GM21825 (cell line): Measurements from ENCODE around the gene SON.
"Not testable (repeated sequence)": the region's sequence is repeated elsewhere in the genome, so short reads cannot be mapped to it uniquely, and the experiment has no call there.

Experiments
- ATAC-seq: cut with Tn5 transposase; IDR thresholded peaks from one replicate; pipeline ENCODE4 v1.9.1; 2021; ENCODE audit warnings: mild to moderate bottlenecking, moderate library complexity; ENCODE audit not compliant: unreplicated experiment

SON gene, protein sequence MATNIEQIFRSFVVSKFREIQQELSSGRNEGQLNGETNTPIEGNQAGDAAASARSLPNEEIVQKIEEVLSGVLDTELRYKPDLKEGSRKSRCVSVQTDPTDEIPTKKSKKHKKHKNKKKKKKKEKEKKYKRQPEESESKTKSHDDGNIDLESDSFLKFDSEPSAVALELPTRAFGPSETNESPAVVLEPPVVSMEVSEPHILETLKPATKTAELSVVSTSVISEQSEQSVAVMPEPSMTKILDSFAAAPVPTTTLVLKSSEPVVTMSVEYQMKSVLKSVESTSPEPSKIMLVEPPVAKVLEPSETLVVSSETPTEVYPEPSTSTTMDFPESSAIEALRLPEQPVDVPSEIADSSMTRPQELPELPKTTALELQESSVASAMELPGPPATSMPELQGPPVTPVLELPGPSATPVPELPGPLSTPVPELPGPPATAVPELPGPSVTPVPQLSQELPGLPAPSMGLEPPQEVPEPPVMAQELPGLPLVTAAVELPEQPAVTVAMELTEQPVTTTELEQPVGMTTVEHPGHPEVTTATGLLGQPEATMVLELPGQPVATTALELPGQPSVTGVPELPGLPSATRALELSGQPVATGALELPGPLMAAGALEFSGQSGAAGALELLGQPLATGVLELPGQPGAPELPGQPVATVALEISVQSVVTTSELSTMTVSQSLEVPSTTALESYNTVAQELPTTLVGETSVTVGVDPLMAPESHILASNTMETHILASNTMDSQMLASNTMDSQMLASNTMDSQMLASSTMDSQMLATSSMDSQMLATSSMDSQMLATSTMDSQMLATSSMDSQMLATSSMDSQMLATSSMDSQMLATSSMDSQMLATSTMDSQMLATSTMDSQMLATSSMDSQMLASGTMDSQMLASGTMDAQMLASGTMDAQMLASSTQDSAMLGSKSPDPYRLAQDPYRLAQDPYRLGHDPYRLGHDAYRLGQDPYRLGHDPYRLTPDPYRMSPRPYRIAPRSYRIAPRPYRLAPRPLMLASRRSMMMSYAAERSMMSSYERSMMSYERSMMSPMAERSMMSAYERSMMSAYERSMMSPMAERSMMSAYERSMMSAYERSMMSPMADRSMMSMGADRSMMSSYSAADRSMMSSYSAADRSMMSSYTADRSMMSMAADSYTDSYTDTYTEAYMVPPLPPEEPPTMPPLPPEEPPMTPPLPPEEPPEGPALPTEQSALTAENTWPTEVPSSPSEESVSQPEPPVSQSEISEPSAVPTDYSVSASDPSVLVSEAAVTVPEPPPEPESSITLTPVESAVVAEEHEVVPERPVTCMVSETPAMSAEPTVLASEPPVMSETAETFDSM (N-terminal part only)

DNA sequence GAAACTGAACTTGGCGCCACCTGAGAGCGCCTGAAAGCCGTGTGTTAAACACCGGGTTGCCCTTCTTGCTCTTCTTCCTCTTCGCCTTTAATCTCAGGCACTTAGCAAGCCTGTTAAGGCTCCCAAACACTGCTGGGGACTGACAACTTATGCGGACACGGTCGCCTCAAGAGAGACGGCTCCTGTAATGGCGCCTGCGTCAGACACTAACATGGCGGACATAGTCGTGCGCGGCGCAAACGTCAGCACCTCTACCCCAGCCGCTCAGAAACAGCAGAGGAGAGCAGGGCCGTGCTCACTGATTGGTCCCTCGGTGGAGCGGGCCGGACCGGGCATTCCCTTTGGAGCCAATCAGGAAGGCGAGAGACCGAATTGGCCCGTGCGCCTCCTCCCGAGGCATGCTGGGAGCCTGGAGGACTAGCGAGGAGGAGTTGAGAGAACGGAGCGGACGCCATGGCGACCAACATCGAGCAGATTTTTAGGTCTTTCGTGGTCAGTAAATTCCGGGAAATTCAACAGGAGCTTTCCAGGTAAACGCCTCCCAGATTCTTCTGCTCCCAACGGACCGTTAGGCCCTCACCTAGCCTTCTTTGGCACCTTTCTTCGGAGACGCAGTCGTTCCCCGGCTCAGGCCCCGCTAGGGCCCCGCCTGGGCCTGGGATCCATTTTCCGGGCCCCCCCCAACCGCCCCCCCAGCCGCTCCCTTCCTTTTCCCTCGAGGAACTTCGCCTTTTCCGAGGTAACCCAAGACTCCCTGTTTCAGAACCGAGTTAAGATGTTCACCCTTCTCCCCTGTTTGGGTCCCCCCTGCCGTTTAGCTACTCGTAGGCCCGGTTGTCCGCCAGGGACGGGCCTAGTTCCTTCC, at the start of gene SON:
TSS of gene SON (plus strand) at position 399 of the 865 bp plus-strand sequence. CDS start at position 454, 55 bp downstream.
- ATAC-seq: peak; percentile 92

DNA sequence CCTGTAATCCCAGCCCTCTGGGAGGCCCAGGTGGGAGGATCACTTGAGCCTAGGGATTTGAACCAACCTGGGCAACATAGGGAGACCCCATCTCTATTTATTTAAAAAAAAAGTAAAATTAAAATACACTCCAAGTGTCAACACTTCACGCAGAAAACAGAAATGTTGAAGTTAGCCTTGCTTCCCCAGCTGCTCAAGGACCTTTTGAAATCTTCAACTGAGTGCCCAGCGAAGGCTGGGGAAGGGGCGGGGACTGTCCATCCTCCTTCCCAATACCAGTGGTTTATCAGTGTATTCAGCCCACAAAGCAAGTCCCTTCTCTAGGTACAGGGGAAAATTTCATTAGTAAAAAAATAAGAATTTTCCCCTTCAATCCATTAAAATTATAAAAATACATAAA, 49.1 kb upstream of the SON start:
- no peak for ATAC-seq

DNA sequence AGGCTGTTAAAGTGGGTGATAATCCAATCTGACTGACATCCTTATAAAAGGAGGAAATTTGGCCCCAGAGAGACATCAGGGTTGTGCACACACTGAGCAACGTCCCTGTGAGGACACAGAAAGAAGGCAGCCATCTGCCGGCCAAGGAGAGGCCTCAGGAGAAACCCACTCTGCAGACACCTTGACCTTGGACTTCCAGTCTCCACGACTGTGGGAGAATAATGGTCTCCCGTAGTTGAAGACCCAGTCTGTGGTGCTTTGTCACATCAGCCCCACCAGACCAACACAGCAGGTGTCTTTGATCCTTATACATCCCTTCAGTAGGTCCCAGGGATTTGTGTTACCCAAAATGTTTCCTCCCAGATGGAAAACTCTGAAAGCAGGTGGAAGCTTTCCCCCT, 47.1 kb upstream of the SON start:
- no peak for ATAC-seq

DNA sequence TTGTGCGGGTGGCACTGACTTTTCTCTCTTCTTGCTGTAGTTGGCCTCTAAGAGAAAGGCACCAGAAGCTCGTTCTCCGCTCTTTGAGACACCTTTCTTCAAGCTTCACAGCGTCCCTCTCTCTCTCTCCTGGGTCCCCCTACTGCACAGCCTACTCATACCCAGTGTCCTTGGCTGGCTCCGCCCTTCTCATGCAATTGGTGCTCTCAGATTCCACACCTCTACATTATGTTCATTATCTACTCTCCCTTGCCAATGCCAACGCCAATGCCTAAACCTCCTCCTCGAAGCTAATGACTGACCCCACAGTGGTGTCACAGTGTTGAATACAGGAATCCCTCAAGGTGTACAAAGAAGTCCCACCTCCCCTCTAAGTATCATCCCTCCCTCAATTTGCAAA, 46.5 kb upstream of the SON start:
- no peak for ATAC-seq

DNA sequence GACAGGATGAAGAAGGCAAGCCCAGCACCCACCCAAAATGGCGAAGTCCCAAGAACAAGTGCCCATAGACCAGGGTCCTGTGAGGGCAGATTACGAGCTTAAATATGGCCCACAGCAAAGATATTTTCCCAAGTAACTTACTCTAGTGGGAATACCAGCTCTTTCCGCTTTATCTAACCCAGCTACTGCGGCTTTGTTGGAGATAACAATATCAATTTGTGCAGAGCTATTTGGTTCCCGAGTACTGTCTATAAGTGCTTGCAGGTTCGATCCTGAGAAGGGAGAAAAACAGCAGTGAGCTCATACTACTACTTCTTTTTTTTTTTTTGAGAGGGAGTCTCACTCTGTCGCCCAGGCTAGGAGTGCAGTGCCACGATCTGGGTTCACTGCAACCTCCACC, 37.0 kb upstream of the SON start:
- no peak for ATAC-seq

DNA sequence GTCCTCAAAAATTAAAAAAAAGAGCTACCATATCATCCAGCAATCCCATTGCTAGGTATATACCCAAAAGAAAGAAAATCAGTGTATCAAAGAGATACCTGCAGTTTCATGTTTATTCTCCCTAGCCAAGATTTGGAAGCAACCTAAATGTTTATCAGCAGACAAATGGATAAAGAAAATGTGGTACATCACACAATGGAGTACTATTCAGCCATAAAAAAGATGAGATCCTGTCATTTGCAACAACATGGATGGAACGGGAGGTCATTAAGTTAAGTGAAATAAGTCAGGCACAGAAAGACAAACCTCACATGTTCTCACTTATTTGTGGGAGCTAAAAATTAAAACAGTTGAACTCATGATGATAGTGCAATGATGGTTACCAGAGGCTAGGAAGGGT, 35.8 kb upstream of the SON start:
- not testable (repeated sequence) for ATAC-seq

DNA sequence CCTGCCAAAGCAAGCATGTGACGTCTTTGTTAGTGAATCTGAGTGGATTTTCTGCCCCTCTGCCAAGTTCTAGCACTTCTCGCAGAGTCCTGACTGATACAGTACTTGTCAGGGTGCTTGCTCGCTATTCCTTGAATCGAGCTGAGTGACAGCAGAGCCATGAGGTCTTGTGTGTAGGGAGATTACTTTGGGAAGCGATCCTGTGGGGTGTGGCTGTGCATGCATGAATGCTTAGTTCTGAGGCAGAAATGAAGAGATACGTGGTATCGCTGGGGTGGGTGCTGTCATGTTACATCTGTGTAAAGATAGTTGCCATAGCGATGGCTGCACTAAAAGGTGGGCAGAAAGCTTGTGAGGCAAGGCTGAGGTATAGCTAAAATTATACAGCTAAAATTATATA, 32.0 kb upstream of the SON start:
- no peak for ATAC-seq

DNA sequence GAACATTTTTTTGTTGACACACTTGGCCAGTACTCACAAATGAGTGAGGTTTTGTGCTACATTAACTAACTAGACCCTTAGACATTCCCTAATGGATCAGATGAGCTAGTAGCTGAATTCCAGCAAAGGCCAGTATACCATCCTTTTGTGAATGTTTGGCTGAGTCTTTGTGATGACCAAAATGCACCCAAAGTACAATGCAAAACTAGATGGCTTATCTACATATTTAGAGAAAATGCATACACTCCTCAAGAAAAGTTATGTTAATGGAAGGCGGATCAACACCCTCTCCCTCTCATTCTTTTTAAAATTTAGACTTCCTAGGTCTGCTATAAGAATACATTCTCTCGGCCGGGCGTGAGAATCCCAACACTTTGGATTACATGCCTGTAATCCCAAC, 31.2 kb upstream of the SON start:
- no peak for ATAC-seq

DNA sequence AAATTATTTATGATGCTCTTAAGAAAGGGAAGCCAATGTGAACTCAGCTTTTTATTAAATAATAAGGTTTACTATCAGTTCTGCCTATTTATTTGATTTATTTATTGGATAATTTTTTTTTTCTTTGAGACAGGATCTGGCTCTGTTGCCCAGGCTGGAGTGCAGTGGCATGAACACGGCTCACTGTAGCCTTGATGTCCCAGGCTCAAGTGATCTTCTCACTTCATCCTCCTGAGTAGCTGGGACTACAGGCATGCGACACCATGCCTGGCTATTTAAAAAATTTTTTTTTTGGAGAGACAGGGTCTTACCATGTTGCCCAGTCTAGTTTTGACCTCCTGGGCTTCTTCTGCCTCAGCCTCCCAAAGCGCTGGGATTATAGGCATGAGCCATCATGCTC, 30.4 kb upstream of the SON start:
- ATAC-seq: no peak

DNA sequence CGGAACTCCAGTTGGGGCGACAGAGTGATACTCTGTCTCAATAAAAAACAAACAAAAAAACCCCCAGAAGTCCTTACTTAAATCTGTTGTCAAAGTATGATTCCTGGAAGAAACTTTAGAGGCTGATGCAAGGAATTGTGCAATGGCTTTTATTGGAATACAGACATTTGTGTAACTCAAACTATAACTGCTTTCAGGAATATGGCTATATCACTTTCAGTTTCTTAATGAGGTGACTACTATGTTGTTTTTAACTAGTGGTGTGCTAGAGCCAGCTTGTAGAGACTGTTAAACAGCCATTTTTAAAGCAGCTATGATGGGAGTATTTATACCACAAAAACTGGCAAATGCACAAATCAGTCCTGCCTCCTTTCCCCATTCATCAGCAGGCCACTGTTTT, 28.6 kb upstream of the SON start:
- ATAC-seq: no peak

DNA sequence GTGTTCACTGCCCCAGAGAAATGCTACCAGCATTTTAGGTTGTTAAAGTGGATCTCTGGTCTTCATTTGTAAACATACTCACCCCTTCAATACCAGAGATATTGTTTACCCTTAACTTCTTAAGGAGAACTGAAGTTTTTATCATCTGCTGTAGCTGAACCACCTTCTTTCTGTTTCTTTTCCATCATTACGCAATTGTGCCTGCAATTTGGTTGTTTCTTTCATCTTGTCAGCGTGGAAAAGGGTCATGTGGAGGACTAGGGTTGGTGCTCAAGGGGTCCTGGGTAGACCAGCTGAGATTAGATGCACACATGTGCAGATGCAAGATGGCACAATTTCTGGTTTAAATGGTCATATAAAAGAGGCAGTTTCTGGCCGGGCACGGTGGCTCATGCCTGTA, 23.9 kb upstream of the SON start:
- no peak for ATAC-seq

DNA sequence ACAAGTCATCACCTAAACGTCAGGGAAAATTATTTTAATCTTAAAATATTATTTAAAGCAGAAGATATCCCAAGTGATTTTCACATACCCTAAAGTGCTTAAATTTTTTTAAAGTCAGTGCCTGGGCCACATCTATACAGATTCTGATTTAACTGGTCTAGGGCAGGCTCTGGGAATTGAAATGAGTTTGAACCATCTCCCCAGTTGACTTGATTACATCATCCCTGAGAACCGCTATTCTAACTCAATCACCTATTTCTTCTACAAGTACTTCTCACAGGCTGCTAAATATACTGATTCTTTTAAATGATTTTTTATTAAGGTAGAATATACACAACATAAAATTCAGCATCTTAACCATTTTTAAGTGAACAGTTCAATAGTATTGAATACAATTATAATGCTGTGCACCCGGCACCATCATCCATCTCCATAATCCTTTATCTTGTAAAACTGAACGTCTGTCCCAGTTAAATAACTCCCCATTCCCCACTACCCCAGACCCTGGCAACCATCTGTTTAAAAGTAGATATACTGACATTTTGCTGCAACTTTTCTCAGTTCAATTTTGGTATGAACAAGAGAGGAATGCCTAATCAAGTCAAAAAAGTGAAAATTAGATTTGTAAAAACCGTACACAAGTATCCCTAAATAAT, 20.4 kb upstream of the SON start:
- no peak for ATAC-seq

DNA sequence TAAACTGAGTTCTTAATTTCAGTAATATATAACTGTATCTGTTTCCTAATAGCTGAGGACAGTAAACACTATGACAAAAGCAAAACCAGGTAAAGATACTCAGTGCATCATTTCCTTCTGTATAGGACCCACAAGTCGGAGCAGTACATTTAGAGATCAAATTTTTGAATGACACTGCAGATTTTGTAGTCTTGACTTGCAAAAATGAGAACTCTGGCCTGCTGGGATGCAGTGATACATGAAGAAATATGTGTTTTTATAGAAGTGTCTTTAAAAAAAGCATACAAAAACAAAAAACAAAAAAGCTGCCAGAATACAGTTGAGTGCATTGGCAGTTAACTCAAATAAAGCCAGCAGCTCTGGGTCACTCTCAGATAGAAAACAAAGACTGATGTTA, 19.9 kb upstream of the SON start:
- ATAC-seq: no peak

DNA sequence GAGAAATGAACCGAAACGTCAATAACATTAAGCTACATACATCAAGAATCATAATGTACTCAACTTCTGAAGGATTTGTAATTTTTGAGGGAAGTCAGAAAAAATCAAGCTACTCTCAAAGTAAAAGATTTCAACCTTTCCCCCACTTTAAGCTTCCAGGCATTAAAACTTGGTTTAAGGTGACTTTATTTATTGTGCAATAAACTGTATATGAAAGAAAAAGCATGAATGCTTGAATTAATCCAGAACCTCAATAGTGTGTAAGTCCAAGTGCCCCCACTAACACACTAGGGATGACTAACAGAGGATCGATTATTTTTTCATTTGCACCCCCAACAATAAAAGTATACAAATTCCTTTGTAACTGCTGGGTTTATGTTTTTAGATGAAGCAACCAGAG, 11.8 kb upstream of the SON start:
- no peak for ATAC-seq

DNA sequence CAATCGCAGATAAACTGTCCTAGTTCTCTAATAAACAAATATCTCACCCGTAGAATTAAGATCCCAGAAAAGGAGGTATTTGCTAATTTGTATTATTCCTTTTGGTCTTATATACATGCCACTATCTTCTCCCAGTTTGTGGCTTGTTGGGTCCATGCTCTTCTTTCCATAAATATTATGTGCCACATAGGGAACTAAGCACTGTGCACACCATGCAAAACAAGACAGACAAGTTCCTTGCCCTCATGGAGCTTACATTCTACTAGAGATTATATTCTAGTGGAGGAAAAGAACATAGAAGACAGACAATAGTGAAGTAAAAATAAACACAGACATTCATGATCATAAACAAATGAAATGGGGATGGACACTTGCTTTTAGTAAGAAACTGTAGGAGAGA, 5.6 kb upstream of the SON start:
- ATAC-seq: no peak

DNA sequence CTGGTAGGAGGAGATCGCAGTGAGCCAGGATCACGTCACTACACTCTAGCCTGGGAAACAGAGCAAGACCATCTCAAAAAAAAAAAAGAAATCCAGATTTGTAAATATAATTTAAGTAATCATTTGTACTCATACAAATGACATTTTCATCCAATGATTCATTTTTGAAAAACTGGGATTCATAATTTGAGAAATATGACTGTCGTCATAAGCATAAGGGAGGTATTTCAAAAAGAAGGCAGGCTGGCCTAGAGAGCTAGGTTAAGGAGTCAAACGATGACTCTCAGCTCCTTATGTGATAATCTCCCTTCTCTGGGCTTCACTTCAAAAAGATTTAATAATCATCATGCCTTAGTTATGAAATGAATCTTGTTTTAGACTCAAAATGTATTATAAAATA, 3.2 kb upstream of the SON start:
- ATAC-seq: no peak

DNA sequence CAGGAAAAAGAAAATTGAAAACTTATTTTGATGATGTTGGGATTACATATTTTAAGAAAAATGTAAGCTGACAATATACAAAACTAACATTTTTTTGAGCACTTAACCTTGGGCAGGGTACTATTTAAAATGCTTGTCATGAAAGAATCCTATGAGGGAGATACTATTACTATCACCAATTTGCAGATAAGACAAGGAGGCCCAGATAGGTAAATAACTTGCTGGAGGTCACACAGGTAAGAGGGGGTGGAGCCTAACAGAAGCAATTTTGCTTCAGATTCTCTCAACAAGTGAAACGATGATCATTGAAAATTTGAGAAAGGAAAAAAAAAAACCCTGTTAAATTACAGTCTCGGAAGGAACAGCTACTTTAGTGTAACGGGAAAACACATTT, 2.1 kb upstream of the SON start:
- ATAC-seq: no peak

DNA sequence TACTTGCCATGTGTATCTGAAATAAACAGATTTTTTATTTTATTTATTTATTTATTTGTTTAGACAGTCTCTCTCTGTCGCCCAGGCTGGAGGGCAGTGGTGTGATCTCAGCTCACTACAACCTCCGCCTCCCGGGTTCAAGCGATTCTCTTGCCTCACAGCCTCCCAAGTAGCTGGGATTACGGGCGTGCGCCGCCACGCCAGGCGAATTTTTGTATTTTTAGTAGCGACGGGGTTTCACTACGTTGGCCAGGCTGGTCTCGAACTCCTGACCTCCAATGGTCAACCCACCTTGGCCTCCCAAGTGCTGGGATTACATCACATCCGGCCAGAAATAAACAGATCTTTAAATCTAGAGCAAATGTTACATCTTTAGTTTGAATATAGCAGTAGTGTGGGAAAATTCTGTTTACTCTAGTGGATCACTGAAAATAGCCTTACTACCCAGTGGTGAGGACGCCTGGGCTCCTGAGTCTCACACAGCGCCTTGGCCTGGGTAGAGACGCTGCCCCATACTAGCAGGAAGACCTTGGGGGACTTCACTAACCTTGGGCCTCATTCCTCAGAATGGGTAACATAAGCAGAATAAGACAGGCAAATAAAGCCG, 1.6 kb upstream of the SON start:
- no peak for ATAC-seq
